Measurements from ENCODE around the gene GSTCD.
"Not testable (repeated sequence)": the region's sequence is repeated elsewhere in the genome, so short reads cannot be mapped to it uniquely, and the experiment has no call there.

The GSTCD gene

GRCh38 chr4:105714932-105715331 lies 6.3 kb downstream of the GSTCD start:
- no peak for DNase-seq (ENCODE audit: low spot score)

- DNase-seq (ENCODE audit: low spot score), result peak; percentile 10
Observed at GRCh38 chr4:105715692-105716278, 7.2 kb downstream of the GSTCD start.

GRCh38 chr4:105719204-105719603 lies 10.6 kb downstream of the GSTCD start:
- no peak for DNase-seq (ENCODE audit: low spot score)

- DNase-seq (ENCODE audit: low spot score), result no peak
Observed at GRCh38 chr4:105725623-105726022, 17.0 kb downstream of the GSTCD start.

DNA sequence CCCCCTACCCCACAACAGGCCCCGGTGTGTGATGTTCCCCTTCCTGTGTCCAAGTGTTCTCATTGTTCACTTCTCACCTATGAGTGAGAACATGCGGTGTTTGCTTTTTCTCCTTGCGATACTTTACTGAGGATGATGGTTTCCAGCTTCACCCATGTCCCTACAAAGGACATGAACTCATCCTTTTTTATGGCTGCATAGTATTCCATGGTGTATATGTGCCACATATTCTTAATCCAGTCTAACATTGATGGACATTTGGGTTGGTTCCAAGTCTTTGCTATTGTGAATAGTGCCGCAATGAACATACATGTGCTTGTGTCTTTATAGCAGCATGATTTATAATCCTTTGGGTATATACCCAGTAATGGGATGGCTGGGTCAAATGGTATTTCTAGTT lies 21.3 kb downstream of the GSTCD start:
- not testable (repeated sequence) for DNase-seq (ENCODE audit: low spot score)

DNA sequence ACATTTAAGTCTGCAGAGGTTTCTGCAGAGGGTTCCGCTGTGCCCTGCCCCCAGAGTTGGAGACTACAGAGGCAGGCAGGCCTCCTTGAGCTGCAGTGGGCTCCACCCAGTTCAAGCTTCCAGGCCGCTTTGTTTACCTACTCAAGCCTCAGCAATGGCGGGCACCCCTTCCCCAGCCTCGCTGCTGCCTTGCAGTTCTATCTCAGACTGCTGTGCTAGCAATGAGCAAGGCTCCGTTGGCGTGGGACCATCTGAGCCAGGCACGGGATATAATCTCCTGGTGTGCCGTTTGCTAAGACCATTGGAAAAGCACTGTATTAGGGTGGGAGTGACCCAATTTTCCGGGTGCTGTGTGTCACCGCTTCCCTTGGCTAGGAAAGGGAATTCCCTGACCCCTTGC lies 26.6 kb downstream of the GSTCD start:
- not testable (repeated sequence) for DNase-seq (ENCODE audit: low spot score)

DNA sequence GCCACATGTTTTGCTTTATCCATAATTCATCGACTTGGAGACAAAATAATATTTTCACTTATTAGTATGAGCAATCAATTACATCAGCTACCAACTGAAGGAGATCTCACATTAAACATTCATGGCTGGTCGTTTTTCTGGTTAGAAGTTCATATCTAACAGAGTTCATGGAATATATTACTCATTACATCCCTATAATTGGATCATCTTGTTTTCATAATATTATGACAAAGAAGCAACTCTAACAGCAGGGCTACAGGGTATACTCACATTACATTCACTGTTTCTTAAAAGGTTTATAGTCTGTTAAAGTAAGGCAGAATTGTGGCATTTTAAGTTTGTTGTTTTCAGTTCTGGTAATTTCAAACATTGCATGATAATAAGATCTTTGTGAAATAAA lies 33.0 kb downstream of the GSTCD start:
- no peak for DNase-seq (ENCODE audit: low spot score)

DNA sequence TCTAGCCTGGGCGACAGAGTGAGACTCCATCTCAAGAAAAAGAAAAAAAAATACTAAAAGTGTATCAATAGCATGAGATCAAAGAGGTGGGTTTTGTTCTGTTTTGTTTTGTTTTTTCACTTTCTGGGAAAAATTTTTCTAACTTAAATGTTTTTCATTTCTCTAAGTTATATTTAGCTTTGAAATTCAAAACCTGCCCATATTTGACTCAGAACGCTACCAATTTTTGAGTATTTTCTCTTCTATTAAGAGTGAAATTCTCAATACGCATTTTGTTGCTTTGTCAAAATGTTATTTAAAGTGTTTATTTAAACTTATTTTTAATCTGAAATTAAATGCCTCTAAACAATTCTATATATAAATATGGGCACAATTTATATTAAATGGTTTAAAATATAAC lies 39.6 kb downstream of the GSTCD start:
- no peak for DNase-seq (ENCODE audit: low spot score)

DNA sequence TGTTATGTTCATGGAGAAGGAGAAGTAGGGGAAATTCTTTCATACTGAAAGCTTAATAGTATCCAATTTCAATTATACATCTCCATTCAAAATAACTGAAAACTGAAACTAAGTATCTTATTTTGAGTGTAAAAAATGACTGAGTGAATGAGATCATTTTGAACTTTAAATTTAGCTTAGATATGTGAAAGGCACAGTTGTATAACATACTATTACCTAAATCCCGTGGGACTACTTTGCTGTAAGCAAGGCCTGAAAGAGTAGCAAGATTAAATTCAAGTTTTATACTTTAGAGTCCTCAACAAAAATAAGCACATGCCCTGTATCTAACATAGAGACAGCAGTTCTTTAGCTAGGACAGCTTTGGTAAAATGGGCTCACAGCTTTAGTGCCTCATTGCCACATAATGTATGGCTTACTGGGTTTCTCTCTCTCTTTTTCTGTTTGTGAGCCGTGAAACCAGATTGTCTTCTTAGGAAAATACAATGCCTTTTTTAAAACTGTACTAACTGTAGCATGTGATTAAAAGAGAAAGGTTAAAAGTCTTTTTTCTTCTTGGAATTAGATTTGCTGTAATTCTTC lies 43.2 kb downstream of the GSTCD start:
- DNase-seq (ENCODE audit: low spot score), result no peak

DNA sequence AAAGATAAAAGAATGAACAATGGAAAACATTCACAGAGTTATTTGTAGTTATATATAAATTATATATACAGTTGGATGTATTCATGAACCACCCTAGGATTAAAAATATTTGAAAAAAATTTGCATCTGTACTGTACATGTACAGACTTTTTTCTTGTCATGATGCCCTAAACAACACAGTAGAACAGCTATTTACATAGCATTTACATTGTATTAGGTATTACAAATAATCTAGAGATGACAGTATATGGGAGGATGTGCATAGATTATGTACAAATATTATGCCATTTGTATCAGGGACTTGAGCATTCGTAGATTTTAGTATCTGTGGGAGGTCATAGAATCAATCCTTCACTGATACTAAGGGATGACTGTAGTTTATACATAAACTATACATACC lies 44.8 kb downstream of the GSTCD start:
- DNase-seq (ENCODE audit: low spot score), result no peak

- DNase-seq (ENCODE audit: low spot score), result no peak
Observed at GRCh38 chr4:105755375-105755774, 46.8 kb downstream of the GSTCD start.

- DNase-seq (ENCODE audit: low spot score), result no peak
Observed at GRCh38 chr4:105758958-105759357, 50.4 kb downstream of the GSTCD start.

- peak; percentile 33 for DNase-seq (ENCODE audit: low spot score)
Observed at GRCh38 chr4:105765690-105766407, 57.3 kb downstream of the GSTCD start.

- peak; percentile 5 for DNase-seq (ENCODE audit: low spot score)
Observed at GRCh38 chr4:105767579-105767978, 59.0 kb downstream of the GSTCD start.

DNA sequence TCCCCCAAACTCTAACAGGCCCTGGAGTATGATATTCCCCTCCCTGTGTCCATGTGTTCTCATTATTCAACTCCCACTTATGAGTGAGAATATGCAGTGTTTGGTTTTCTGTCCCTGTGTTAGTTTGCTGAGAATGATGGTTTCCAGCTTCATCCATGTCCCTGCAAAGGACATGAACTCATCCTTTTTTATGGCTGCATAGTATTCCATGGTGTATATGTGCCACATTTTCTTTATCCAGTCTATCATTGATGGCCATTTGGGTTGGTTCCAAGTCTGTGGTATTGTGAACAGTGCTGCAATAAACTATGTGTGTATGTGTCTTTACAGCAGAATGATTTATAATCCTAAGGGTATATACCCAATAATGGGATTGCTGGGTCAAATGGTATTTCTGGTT lies 61.9 kb downstream of the GSTCD start:
- DNase-seq (ENCODE audit: low spot score), result not testable (repeated sequence)

DNA sequence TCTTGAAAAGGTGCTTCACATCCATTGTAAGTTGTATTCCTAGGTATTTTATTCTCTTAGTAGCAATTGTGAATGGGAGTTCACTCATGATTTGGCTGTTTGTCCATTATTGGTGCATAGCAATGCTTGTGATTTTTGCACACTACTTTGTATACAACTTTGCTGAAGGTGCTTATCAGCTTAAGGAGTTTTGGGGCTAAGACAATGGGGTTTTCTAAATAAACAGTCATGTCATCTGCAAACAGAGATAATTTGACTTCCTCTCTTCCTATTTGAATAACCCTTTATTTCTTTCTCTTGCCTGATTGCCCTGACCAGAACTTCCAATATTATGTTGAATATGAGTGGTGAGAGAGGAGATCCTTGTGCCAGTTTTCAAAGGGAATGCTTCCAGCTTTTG lies 63.5 kb downstream of the GSTCD start:
- DNase-seq (ENCODE audit: low spot score), result not testable (repeated sequence)

GRCh38 chr4:105775760-105776415 lies 67.3 kb downstream of the GSTCD start:
- DNase-seq (ENCODE audit: low spot score), result not testable (repeated sequence)

DNA sequence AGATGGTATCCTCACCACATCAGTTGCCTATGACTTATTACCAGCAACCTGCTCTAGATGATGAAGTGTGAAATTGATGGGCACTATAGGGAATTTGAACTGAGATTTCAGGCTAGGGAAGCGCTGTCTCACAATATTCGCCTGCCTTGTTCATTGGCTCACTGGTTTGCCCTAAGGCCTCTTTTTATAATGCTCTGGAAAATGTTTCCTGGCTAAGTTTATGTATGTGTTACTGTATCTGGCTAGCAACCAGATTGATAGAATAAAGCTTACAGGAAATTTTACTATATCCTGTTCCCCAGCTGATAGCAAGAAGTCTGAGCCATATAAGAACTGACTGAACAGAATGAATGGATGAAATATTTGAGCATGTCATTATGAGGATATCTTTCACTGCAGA lies 71.6 kb downstream of the GSTCD start:
- no peak for DNase-seq (ENCODE audit: low spot score)

DNA sequence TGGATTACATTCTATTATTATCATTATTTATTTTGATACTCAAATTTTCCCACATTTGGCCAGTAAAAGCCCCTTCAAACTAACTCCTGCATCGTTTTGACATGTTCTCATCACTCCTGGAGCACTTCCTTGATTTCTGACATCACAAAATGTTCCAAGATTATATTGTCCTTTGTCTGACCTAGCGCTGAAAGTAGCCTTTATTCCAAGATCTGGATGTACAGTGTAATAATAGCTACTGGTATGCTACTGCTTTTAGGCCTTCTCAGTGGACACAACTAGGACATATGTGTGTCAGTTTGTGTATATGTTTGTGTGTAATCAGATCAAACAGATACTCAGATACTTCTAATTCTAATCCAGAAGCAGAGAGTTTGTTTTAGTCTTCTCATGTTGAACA lies 76.2 kb downstream of the GSTCD start:
- DNase-seq (ENCODE audit: low spot score), result no peak

GRCh38 chr4:105785792-105786191 lies 77.2 kb downstream of the GSTCD start:
- DNase-seq (ENCODE audit: low spot score), result no peak

- DNase-seq (ENCODE audit: low spot score), result no peak
Observed at GRCh38 chr4:105786748-105787147, 78.2 kb downstream of the GSTCD start.

DNA sequence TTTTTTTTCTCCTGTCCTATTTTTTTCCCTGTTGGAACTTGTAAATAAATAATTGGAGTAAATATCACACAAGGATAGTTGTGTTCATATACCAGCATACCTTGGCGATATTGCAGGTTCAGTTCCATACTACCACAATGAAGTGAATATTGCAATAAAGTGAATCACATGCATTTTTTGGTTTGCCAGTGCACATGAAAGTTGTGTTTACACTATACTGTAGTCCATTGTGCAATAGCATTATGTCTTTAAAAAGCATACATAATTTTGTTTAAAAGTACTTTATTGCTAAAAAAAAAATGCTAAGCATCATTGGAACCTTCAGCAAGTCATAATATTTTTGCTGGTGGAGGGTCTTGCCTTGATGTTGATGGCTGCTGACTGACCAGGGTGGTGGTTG lies 88.6 kb downstream of the GSTCD start:
- no peak for DNase-seq (ENCODE audit: low spot score)

- no peak for DNase-seq (ENCODE audit: low spot score)
Observed at GRCh38 chr4:105805501-105806120, 97.0 kb downstream of the GSTCD start.

Data from iPS-NIHi11 (cell line).